ENCODE measurements around the gene RALGAPB. TPM values are rescaled to one million over a fixed set of nuclear protein-coding genes. Genes with fewer than 3 reads are reported as not detected.

Gene RALGAPB
- polyA plus RNA-seq, 1 donor (not counting 4 experiments of a cell fraction or from before 2014, with no cell fraction given), result 23.8 TPM

- no peak for DNase-seq (ENCODE audit: low read depth, low spot score)
- FAIRE-seq, result no peak
- H4K20me1 ChIP-seq (ENCODE audit: control insufficient read depth, extremely low read depth, insufficient read depth, low read length), result no peaks in the 10 kb centered on the region
- dilution Hi-C loops (cut with MboI; ENCODE audit: extremely low pct_ligation_motif_present, low sequenced_read_pairs), result no loop called here
- H3K4me1 ChIP-seq (ENCODE audit: control insufficient read depth, extremely low read depth, insufficient read depth, low read length), result peaks cover 14% of the 10 kb centered on the region
- no peaks in the 10 kb centered on the region for H3K36me3 ChIP-seq (ENCODE audit: control insufficient read depth in 2 of 2, extremely low read depth in 1 of 2, insufficient read depth in 2 of 2, low read length in 2 of 2)
- TF ChIP-seq EZH2 (IDR thresholded peaks at IDR 0.05; ENCODE audit: low read length), result no peak
- TF ChIP-seq CTCF (optimal IDR thresholded peaks at IDR 0.05 in 1 of 3, IDR thresholded peaks at IDR 0.05 in 1 of 3, conservative IDR thresholded peaks at IDR 0.05 in 1 of 3; ENCODE audit: extremely low read depth in 1 of 3, insufficient read depth in 2 of 3, low read length in 3 of 3), result no peak
- H3K9me3 ChIP-seq (ENCODE audit: control insufficient read depth, low read depth, low read length), result no peaks in the 10 kb centered on the region
- no peaks in the 10 kb centered on the region for H3K27me3 ChIP-seq (ENCODE audit: control insufficient read depth, extremely low read depth, insufficient read depth, low read length)
- H3K9ac ChIP-seq (ENCODE audit: control insufficient read depth, extremely low read depth, insufficient read depth, low read length), result no peak overlapping the region
- no peak overlapping the region for H3K4me3 ChIP-seq (ENCODE audit: control insufficient read depth in 2 of 3, extremely low read depth in 1 of 3, insufficient read depth in 2 of 3, low read depth in 1 of 3, low read length in 3 of 3)
- H3K79me2 ChIP-seq (ENCODE audit: control insufficient read depth, insufficient read depth, low read length), result no peaks in the 10 kb centered on the region
- no peaks in the 10 kb centered on the region for H3K9me1 ChIP-seq (ENCODE audit: control insufficient read depth, extremely low read depth, insufficient read depth, low read length)
- no peak overlapping the region for H3K4me2 ChIP-seq (ENCODE audit: control insufficient read depth, extremely low read depth, insufficient read depth, low read depth, low read length)
- H3K27ac ChIP-seq (ENCODE audit: control insufficient read depth, insufficient read depth, low read length), result no peak overlapping the region
- no peak overlapping the region for H2AFZ ChIP-seq (ENCODE audit: control insufficient read depth, low read length)
Measured at GRCh38 chr20:38609815-38610214, 137.2 kb downstream of the RALGAPB start.

GRCh38 chr20:38610521-38610920 lies 137.9 kb downstream of the RALGAPB start:
- Histone ChIP-seq H3K4me2 (ENCODE audit: control insufficient read depth, extremely low read depth, insufficient read depth, low read depth, low read length) (peak overlapping the region; percentile 57), H3K9me3 (ENCODE audit: control insufficient read depth, low read depth, low read length) (no peaks in the 10 kb centered on the region), H3K27me3 (ENCODE audit: control insufficient read depth, extremely low read depth, insufficient read depth, low read length) (no peaks in the 10 kb centered on the region), H3K36me3 (ENCODE audit: control insufficient read depth in 2 of 2, extremely low read depth in 1 of 2, insufficient read depth in 2 of 2, low read length in 2 of 2) (no peaks in the 10 kb centered on the region), H3K9me1 (ENCODE audit: control insufficient read depth, extremely low read depth, insufficient read depth, low read length) (no peaks in the 10 kb centered on the region), H3K4me1 (ENCODE audit: control insufficient read depth, extremely low read depth, insufficient read depth, low read length) (peaks cover 11% of the 10 kb centered on the region), H3K9ac (ENCODE audit: control insufficient read depth, extremely low read depth, insufficient read depth, low read length) (no peak overlapping the region), H3K4me3 (ENCODE audit: control insufficient read depth in 2 of 3, extremely low read depth in 1 of 3, insufficient read depth in 2 of 3, low read depth in 1 of 3, low read length in 3 of 3) (no peak overlapping the region), H2AFZ (ENCODE audit: control insufficient read depth, low read length) (peak overlapping the region; percentile 60), H3K27ac (ENCODE audit: control insufficient read depth, insufficient read depth, low read length) (no peak overlapping the region), H3K79me2 (ENCODE audit: control insufficient read depth, insufficient read depth, low read length) (no peaks in the 10 kb centered on the region), H4K20me1 (ENCODE audit: control insufficient read depth, extremely low read depth, insufficient read depth, low read length) (no peaks in the 10 kb centered on the region)
- no peak for TF ChIP-seq EZH2 (IDR thresholded peaks at IDR 0.05; ENCODE audit: low read length)
- TF ChIP-seq CTCF (optimal IDR thresholded peaks at IDR 0.05 in 1 of 3, IDR thresholded peaks at IDR 0.05 in 1 of 3, conservative IDR thresholded peaks at IDR 0.05 in 1 of 3; ENCODE audit: extremely low read depth in 1 of 3, insufficient read depth in 2 of 3, low read length in 3 of 3), result no peak
- no peak for DNase-seq (ENCODE audit: low read depth, low spot score)
- peak; percentile 90 for FAIRE-seq
- dilution Hi-C loops (cut with MboI; ENCODE audit: extremely low pct_ligation_motif_present, low sequenced_read_pairs), result no loop called here

All from keratinocyte (primary cell).